ENCODE results near the gene SFN. TPM values are rescaled to one million over a fixed set of nuclear protein-coding genes. Genes with fewer than 3 reads are reported as not detected.

Gene SFN
- total RNA-seq, 1 donor from 2014 or later = 2,315 TPM

Other genes with a start within 250 kb of the SFN start
- 44.3 TPM for gene ARID1A, start 167.1 kb upstream of the SFN start, total RNA-seq
- gene PIGV, start 75.2 kb upstream of the SFN start, total RNA-seq = 9.4 TPM
- gene ZDHHC18, start 36.5 kb upstream of the SFN start, total RNA-seq = 19.2 TPM
- 20.0 TPM for gene GPN2, start 27.1 kb downstream of the SFN start, total RNA-seq
- 10.4 TPM for gene GPATCH3, start 37.3 kb downstream of the SFN start, total RNA-seq
- gene NR0B2, start 50.8 kb downstream of the SFN start, total RNA-seq = not detected
- 35.7 TPM for gene NUDC, start 58.6 kb downstream of the SFN start, total RNA-seq
- gene KDF1, start 97.3 kb downstream of the SFN start, total RNA-seq = 16.5 TPM
- 75.0 TPM for gene TRNP1, start 130.5 kb downstream of the SFN start, total RNA-seq
- gene TENT5B, start 149.7 kb downstream of the SFN start, total RNA-seq = 51.3 TPM